ENCODE measurements around the gene PGAP6.
A peak's percentile ranks its signal among the peaks of the same experiment; 100 is the strongest.
"Not testable (repeated sequence)": the region's sequence is repeated elsewhere in the genome, so short reads cannot be mapped to it uniquely, and the experiment has no call there.

Gene PGAP6

DNA sequence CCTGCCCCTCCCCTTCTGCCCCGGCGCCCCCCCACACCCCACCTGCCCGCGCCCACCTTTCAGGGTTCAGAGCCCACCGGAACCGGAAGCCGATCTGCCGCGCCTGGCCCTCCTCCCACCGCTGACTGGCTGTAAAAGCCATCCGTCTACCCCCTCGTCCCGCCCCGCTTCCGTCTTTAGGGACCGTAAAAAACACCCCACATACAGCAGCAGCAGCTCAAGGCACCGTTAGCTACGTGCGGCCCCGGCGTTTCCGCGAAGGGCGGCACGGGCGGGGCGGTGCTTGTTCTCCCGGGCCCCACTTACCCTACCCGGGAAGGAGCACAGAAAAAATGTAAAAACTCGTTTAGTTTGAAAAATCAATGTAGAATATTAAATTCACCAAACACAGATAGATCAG is 11.3 kb downstream of the PGAP6 start, which contains the start of gene MRPL28:
Gene MRPL28 (minus strand): TSS at position 96 of the 400 bp plus-strand sequence. CDS start 320 bp downstream, outside the sequence.
- CTCF ChIA-PET = interaction anchor here (1.9 to 3.3 kb wide), 2 partner anchors 8 to 9 kb away, joined by 4 to 17 read pairs; no protein-coding TSS in a partner anchor
- Mint-ChIP-seq H3K27ac (peak within 1 kb of the TSS; percentile 92), H3K27me3 (peaks cover 4% of the 10 kb centered on the region), H3K4me1 (peaks cover 24% of the 10 kb centered on the region), H3K36me3 (peaks cover 16% of the 10 kb centered on the region), H3K9me3 (no peaks in the 10 kb centered on the region), H3K4me3 (peak within 1 kb of the TSS; percentile 96)
- peak; percentile 97 for DNase-seq

GRCh38 chr16:369866-370436 is 11.8 kb downstream of the PGAP6 start:
- no peak for DNase-seq
- peaks cover 16% of the 10 kb centered on the region for H3K36me3 Mint-ChIP-seq
- peaks cover 4% of the 10 kb centered on the region for H3K27me3 Mint-ChIP-seq
- H3K27ac Mint-ChIP-seq = no peak overlapping the region
- peaks cover 24% of the 10 kb centered on the region for H3K4me1 Mint-ChIP-seq
- H3K9me3 Mint-ChIP-seq = no peaks in the 10 kb centered on the region
- peak overlapping the region; percentile 65 for H3K4me3 Mint-ChIP-seq
- CTCF ChIA-PET = interaction anchor here (1.9 to 3.3 kb wide), 2 partner anchors 8 to 10 kb away, joined by 4 to 17 read pairs; no protein-coding TSS in a partner anchor

GRCh38 chr16:369275-369865 is 12.4 kb downstream of the PGAP6 start:
- no peaks in the 10 kb centered on the region for H3K9me3 Mint-ChIP-seq
- CTCF ChIA-PET = no interaction called here
- peaks cover 24% of the 10 kb centered on the region for H3K4me1 Mint-ChIP-seq
- H3K4me3 Mint-ChIP-seq = peak overlapping the region; percentile 65
- peak overlapping the region; percentile 58 for H3K27ac Mint-ChIP-seq
- H3K36me3 Mint-ChIP-seq = peaks cover 16% of the 10 kb centered on the region
- DNase-seq = no peak
- H3K27me3 Mint-ChIP-seq = peaks cover 4% of the 10 kb centered on the region

- H3K4me1 Mint-ChIP-seq = peaks cover 24% of the 10 kb centered on the region
- H3K4me3 Mint-ChIP-seq = no peak overlapping the region
- no peaks in the 10 kb centered on the region for H3K9me3 Mint-ChIP-seq
- H3K27me3 Mint-ChIP-seq = peaks cover 6% of the 10 kb centered on the region
- no peak overlapping the region for H3K27ac Mint-ChIP-seq
- no peak for DNase-seq
- CTCF ChIA-PET = no interaction called here
- peaks cover 16% of the 10 kb centered on the region for H3K36me3 Mint-ChIP-seq
Observed at GRCh38 chr16:368388-369158, 13.2 kb downstream of the PGAP6 start.

GRCh38 chr16:367333-367903 is 14.4 kb downstream of the PGAP6 start:
- Mint-ChIP-seq H3K27me3 (peaks cover 14% of the 10 kb centered on the region), H3K4me3 (no peak overlapping the region), H3K27ac (no peak overlapping the region), H3K36me3 (peaks cover 13% of the 10 kb centered on the region), H3K4me1 (peaks cover 25% of the 10 kb centered on the region), H3K9me3 (no peaks in the 10 kb centered on the region)
- DNase-seq = no peak
- CTCF ChIA-PET = no interaction called here

DNA sequence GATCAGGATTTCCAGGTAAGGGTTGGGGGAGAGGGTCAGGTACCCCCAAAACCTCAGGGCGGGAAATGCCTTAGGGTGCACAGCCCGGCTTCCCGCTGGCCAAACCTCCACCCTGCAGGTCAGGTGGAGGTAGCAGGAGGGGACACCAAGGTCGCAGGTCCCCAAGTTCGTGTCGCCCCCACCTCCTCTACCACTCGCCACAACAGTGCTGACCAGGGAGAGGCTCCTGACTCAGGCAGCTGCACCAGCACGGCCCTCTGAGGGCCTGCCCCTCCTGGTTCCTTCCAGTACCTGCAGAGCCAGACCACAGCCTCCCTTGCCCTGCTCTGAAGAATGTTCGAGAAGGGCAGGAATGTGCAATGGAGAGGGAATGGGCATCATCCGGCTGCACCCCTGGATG is 15.3 kb downstream of the PGAP6 start:
- peaks cover 22% of the 10 kb centered on the region for H3K27me3 Mint-ChIP-seq
- H3K36me3 Mint-ChIP-seq = peaks cover 13% of the 10 kb centered on the region
- peaks cover 25% of the 10 kb centered on the region for H3K4me1 Mint-ChIP-seq
- CTCF ChIA-PET = no interaction called here
- DNase-seq = no peak
- no peak overlapping the region for H3K27ac Mint-ChIP-seq
- no peak overlapping the region for H3K4me3 Mint-ChIP-seq
- no peaks in the 10 kb centered on the region for H3K9me3 Mint-ChIP-seq

DNA sequence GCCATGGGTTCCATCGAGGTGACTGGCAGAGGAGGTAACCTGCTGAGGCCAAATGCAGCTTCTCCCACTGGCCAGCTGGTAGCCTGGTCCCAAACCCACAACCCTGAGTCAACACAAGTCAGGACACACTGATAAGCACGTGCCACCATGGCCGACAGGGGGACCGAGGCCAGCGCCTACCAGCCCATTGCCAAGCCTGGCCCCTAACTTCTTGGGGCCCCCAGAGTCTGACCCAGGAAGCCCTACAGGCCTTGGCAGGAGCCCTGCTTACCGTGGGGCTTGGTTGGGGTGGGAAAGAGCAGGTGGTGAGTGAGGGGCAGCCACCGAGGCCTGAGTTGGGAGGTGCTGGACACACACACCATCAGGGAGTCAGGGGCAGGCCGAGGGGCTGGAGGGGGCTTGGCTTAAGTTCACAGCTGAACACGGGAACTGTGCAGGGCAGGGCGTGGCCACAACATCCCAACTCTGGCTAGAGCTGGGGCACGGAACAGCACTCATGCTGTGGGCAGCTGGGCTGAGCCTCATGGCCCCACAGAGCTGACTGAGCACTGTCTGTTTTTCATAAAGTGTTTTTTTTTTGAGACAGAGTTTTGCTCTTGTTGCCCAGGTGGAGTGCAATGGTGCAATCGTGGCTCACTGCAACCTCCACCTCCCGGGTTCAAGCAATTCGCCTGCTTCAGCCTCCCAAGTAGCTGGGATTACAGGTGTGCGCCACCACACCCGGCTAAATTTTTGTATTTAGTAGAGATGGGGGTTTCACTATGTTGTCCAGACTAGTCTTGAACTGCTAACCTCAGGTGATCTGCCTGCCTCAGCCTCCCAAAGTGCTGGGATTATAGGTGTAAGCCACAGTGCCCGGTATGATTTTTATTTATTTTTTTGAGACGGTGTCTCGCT is 16.9 kb downstream of the PGAP6 start:
- H3K36me3 Mint-ChIP-seq = peaks cover 10% of the 10 kb centered on the region
- no peak for DNase-seq
- H3K4me3 Mint-ChIP-seq = no peak overlapping the region
- peaks cover 15% of the 10 kb centered on the region for H3K4me1 Mint-ChIP-seq
- CTCF ChIA-PET = interaction anchor here (6.1 kb wide), 1 partner anchor 259 kb away, joined by 52 read pairs; no protein-coding TSS in a partner anchor
- no peak overlapping the region for H3K27ac Mint-ChIP-seq
- peaks cover 18% of the 10 kb centered on the region for H3K27me3 Mint-ChIP-seq
- H3K9me3 Mint-ChIP-seq = no peaks in the 10 kb centered on the region

DNA sequence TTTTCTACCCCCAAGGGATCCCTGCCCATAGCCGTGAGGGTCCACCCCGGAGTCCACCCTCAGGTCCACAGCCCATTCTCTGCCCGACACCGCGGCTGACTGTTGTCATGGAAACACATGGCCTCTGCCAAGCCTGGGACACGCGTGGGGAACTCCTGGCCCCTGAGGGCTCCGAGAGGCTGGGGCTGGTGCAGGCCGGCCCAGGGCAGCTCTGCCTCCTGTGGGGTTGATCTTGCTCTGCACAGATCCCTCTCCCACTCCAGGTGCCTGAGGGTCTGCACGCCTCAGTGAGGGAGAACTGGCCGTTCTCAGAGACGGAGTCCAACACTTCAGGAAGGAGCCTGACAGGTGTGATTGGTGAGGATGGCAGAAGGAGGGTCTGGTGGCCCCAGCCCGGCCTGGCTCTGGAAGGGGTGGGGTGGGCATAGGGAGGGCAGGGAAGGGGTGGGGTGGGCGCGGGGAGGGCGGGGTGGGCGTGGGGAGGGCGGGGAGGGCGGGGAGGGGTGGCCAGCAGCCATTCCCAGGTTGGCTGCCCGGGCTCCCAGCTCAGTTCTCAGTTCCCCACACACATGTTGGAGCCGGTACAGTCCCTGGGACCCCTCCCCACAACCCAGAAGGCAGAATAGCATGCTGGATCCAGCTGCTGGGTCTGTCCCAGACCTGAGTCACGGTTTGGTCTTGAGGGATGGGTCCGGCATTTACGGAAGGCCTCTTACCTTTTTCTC is 17.9 kb downstream of the PGAP6 start:
- Mint-ChIP-seq H3K4me3 (no peak overlapping the region), H3K9me3 (no peaks in the 10 kb centered on the region), H3K4me1 (peaks cover 6% of the 10 kb centered on the region), H3K27ac (no peak overlapping the region), H3K27me3 (peaks cover 18% of the 10 kb centered on the region), H3K36me3 (peaks cover 9% of the 10 kb centered on the region)
- CTCF ChIA-PET = interaction anchor here (2.5 to 6.1 kb wide), 2 partner anchors 135 to 258 kb away, joined by 12 to 52 read pairs; partner anchors contain the start of gene LUC7L
- DNase-seq = no peak

- Mint-ChIP-seq H3K27me3 (peaks cover 18% of the 10 kb centered on the region), H3K9me3 (no peaks in the 10 kb centered on the region), H3K27ac (no peak overlapping the region), H3K36me3 (peaks cover 8% of the 10 kb centered on the region), H3K4me1 (peaks cover 6% of the 10 kb centered on the region), H3K4me3 (no peak overlapping the region)
- CTCF ChIA-PET = interaction anchor here (2.3 to 6.1 kb wide), 5 partner anchors 134 to 297 kb away, joined by 9 to 52 read pairs (median 12); partner anchors contain the start of gene LUC7L
- no peak for DNase-seq
Observed at GRCh38 chr16:363110-363765, 18.5 kb downstream of the PGAP6 start.

GRCh38 chr16:362702-362999 is 19.1 kb downstream of the PGAP6 start:
- not testable (repeated sequence) for H3K36me3 Mint-ChIP-seq, H3K4me1 Mint-ChIP-seq, H3K9me3 Mint-ChIP-seq, DNase-seq, H3K27ac Mint-ChIP-seq, H3K4me3 Mint-ChIP-seq
- CTCF ChIA-PET = interaction anchor here (0.5 to 6.1 kb wide), 18 partner anchors 9 to 299 kb away, joined by 3 to 52 read pairs (median 4); partner anchors contain the start of genes FAM234A, LUC7L and MRPL28
- H3K27me3 Mint-ChIP-seq = peaks cover 18% of the 10 kb centered on the region

DNA sequence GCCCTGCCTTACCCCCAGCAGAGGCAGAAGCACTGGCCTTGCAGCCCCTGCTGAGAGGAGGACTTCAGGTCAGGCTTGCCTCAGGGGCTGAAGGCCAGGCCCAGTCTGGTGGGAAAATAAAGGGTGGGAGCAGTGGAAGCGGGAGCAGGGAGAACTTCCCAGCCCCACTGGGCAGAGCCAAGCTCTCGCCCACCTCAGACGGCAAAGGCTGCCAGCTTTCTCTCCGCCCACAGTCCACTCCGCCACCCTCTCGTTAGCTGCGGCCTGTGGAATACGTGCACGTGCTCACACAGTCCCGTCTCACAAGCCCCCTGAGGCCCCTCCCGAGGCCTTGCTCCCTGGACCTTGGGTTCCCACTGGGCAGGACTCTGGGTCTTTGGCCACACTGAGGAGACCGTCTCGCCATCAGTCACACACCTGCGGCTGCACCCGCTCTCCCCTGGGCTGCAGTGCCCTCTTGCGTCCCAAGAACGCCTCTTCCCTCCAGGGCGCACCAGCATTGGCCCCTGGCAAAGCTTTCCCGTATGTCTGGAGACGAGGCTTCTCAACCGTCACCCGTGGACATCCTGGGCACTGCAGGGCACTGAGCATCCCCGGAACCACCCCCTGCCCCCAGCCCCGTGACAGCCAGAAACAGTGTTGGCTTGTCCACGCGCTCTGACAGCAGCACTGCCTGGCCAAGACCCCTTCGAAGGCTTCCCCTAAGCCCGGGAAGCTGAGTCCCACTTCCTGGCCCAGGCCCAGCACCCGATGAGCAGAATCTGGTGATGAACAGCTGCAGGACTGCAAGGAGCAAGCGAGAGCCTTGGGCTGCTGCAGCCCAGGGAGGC is 19.7 kb downstream of the PGAP6 start:
- Mint-ChIP-seq H3K4me1 (peaks cover 6% of the 10 kb centered on the region), H3K36me3 (peaks cover 5% of the 10 kb centered on the region), H3K4me3 (peak overlapping the region; percentile 26), H3K27ac (no peak overlapping the region), H3K9me3 (no peaks in the 10 kb centered on the region), H3K27me3 (peaks cover 18% of the 10 kb centered on the region)
- DNase-seq = peak; percentile 87
- CTCF ChIA-PET = interaction anchor here (0.5 to 6.1 kb wide), 22 partner anchors 9 to 298 kb away, joined by 3 to 52 read pairs (median 4); partner anchors contain the start of genes FAM234A, LUC7L and MRPL28

GRCh38 chr16:361341-361871 is 20.4 kb downstream of the PGAP6 start:
- Mint-ChIP-seq H3K27me3 (peaks cover 19% of the 10 kb centered on the region), H3K36me3 (no peaks in the 10 kb centered on the region), H3K27ac (no peak overlapping the region), H3K4me1 (peaks cover 6% of the 10 kb centered on the region), H3K9me3 (no peaks in the 10 kb centered on the region), H3K4me3 (no peak overlapping the region)
- CTCF ChIA-PET = interaction anchor here (1.0 to 6.1 kb wide), 12 partner anchors 10 to 297 kb away, joined by 3 to 52 read pairs (median 7); partner anchors contain the start of genes FAM234A, LUC7L and MRPL28
- DNase-seq = no peak

Measured in activated naive CD4-positive, alpha-beta T cell treated with anti-CD3 and anti-CD28 coated beads, Interleukin-2, amount 10 ng/mL, durations not matched to agents 7 days and 5 days (primary cell).